CD14-positive monocyte (primary cell): Measurements from ENCODE around the gene SCNN1B. TPM values are rescaled to one million over a fixed set of nuclear protein-coding genes. Genes with fewer than 3 reads are reported as not detected.

Experiments used
- DNase-seq, 3 donors: peaks; one replicate each; pipeline ENCODE4 v3.0.0-alpha.2; 2011 to 2022
- H2AFZ ChIP-seq: 2 replicates; pipeline ENCODE4 v1.6.0; 2012; ENCODE audit warnings: mild to moderate bottlenecking, low read depth, low read length, inconsistent platforms; ENCODE audit not compliant: insufficient read depth, poor library complexity, severe bottlenecking
- H3K27ac ChIP-seq, 2 donors: 1 replicate in 1 of 2; 2 replicates in 1 of 2; pipeline ENCODE4 v1.5.1; 2012 to 2013; ENCODE audit warnings: low read length in 2 of 2, control low read depth in 1 of 2, inconsistent platforms in 1 of 2, low read depth in 1 of 2, mild to moderate bottlenecking in 1 of 2
- H3K27me3 ChIP-seq, 2 donors: one replicate each; pipeline versions ENCODE4 v1.6.0 to v1.6.1; 2011 to 2013; ENCODE audit warnings: low read length in 2 of 2; ENCODE audit not compliant: control insufficient read depth in 2 of 2, insufficient read depth in 2 of 2
- H3K36me3 ChIP-seq, 2 donors: replicated peaks in 1 of 2; 1 replicate in 1 of 2; 2 replicates in 1 of 2; pipeline versions ENCODE4 v1.5.1 to v1.6.1; 2012 to 2013; ENCODE audit warnings: low read length in 2 of 2, control low read depth in 1 of 2, inconsistent platforms in 1 of 2, mild to moderate bottlenecking in 1 of 2; ENCODE audit not compliant: insufficient read depth in 2 of 2, control insufficient read depth in 1 of 2
- H3K4me1 ChIP-seq, 2 donors: 1 replicate in 1 of 2; 2 replicates in 1 of 2; pipeline versions ENCODE4 v1.5.1 to v1.6.1; 2012 to 2013; ENCODE audit warnings: low read length in 2 of 2, control low read depth in 1 of 2, inconsistent platforms in 1 of 2, mild to moderate bottlenecking in 1 of 2, moderate library complexity in 1 of 2; ENCODE audit not compliant: insufficient read depth in 2 of 2, control insufficient read depth in 1 of 2
- H3K4me2 ChIP-seq: replicated peaks from 2 replicates; pipeline ENCODE3; 2012; ENCODE audit warnings: low read length, moderate library complexity, mild to moderate bottlenecking; ENCODE audit not compliant: poor library complexity, severe bottlenecking; ENCODE audit errors: extremely low read depth
- H3K4me3 ChIP-seq, 3 experiments: fragments of 200-600 bp in 1 of 3; sonication (generic) in 1 of 3; replicated peaks in 1 of 3; 1 replicate in 2 of 3; 2 replicates in 1 of 3; pipeline ENCODE4 v1.5.1; 2011 to 2013; ENCODE audit warnings: low read length in 3 of 3, mild to moderate bottlenecking in 3 of 3, control low read depth in 2 of 3, low read depth in 2 of 3, inconsistent platforms in 1 of 3, moderate library complexity in 1 of 3
- H3K79me2 ChIP-seq: 2 replicates; pipeline ENCODE4 v1.6.0; 2012; ENCODE audit warnings: mild to moderate bottlenecking, control low read depth, inconsistent platforms, low read length, moderate library complexity; ENCODE audit not compliant: insufficient read depth
- H3K9ac ChIP-seq: 2 replicates; pipeline ENCODE4 v1.6.0; 2017; ENCODE audit warnings: low read length, mild to moderate bottlenecking; ENCODE audit not compliant: insufficient read depth, poor library complexity, severe bottlenecking
- H3K9me3 ChIP-seq, 2 donors: replicated peaks in 1 of 2; 1 replicate in 1 of 2; 2 replicates in 1 of 2; pipeline versions ENCODE4 v1.5.1 to v1.6.1; 2012 to 2013; ENCODE audit warnings: low read length in 2 of 2, control low read depth in 1 of 2; ENCODE audit not compliant: control insufficient read depth in 1 of 2, insufficient read depth in 1 of 2
- H4K20me1 ChIP-seq: 2 replicates; pipeline ENCODE4 v1.6.0; 2012; ENCODE audit warnings: mild to moderate bottlenecking, low read length, control low read depth, moderate library complexity; ENCODE audit not compliant: insufficient read depth
- H3K27ac Mint-ChIP-seq, 7 donors: one replicate each; pipeline ENCODE4 v1.8.0; 2020; ENCODE audit warnings: mild to moderate bottlenecking in 7 of 7, mixed read lengths in 7 of 7, moderate library complexity in 6 of 7, inconsistent platforms in 2 of 7
- H3K27me3 Mint-ChIP-seq, 3 donors: one replicate each; pipeline ENCODE4 v1.8.0; 2021 to 2022; ENCODE audit warnings: low read depth in 3 of 3, mild to moderate bottlenecking in 3 of 3, mixed read lengths in 3 of 3, moderate library complexity in 3 of 3, inconsistent platforms in 1 of 3
- H3K36me3 Mint-ChIP-seq, 2 donors: one replicate each; pipeline ENCODE4 v1.8.0; 2020; ENCODE audit warnings: mixed read lengths in 2 of 2, inconsistent platforms in 1 of 2, mild to moderate bottlenecking in 1 of 2
- H3K4me1 Mint-ChIP-seq: one replicate; pipeline ENCODE4 v1.8.0; 2020; ENCODE audit warnings: mild to moderate bottlenecking, mixed read lengths
- H3K4me3 Mint-ChIP-seq, 2 donors: one replicate each; pipeline ENCODE4 v1.8.0; 2020; ENCODE audit warnings: mild to moderate bottlenecking in 2 of 2, mixed read lengths in 2 of 2, moderate library complexity in 1 of 2
- H3K9me3 Mint-ChIP-seq, 7 donors: one replicate each; pipeline ENCODE4 v1.8.0; 2020 to 2022; ENCODE audit warnings: mixed read lengths in 7 of 7, mild to moderate bottlenecking in 6 of 7, moderate library complexity in 6 of 7, inconsistent platforms in 2 of 7
- WGBS: methylation state at CpG from one replicate; pipeline ENCODE4 v1.1.5; 2013; ENCODE audit warnings: missing lambda C conversion rate; ENCODE audit not compliant: insufficient coverage; 5-methylcytosine and 5-hydroxymethylcytosine counted together
- intact Hi-C, 2 donors: fragments of 100-400 bp; cut with micrococcal nuclease; formaldehyde crosslinking; loops; one replicate each; pipeline versions ENCODE4 v1.15.0 to v1.15.1; 2023
- polyA plus RNA-seq, 3 donors: library from polyadenylated mRNA; depleted of rRNA in 1 of 3; unstranded in 2 of 3; stranded (reverse) in 1 of 3; fragments of 300-500 nt in 2 of 3; fragments of >200 nt in 1 of 3; fragmentation: Illumina TruSeq in 2 of 3; gene quantifications; 1 replicate in 2 of 3; 2 replicates in 1 of 3; pipeline ENCODE4 v1.2.3, GENCODE V29; 2012 to 2021
- TF ChIP-seq, protein P1 (sequence below): fragments of 200-600 bp; IDR thresholded peaks from one replicate; pipeline ENCODE4 v1.8.0; 2022; ENCODE audit warnings: antibody characterized with exemption, mild to moderate bottlenecking

SCNN1B gene
- polyA plus RNA-seq, 3 donors: not detected

DNA sequence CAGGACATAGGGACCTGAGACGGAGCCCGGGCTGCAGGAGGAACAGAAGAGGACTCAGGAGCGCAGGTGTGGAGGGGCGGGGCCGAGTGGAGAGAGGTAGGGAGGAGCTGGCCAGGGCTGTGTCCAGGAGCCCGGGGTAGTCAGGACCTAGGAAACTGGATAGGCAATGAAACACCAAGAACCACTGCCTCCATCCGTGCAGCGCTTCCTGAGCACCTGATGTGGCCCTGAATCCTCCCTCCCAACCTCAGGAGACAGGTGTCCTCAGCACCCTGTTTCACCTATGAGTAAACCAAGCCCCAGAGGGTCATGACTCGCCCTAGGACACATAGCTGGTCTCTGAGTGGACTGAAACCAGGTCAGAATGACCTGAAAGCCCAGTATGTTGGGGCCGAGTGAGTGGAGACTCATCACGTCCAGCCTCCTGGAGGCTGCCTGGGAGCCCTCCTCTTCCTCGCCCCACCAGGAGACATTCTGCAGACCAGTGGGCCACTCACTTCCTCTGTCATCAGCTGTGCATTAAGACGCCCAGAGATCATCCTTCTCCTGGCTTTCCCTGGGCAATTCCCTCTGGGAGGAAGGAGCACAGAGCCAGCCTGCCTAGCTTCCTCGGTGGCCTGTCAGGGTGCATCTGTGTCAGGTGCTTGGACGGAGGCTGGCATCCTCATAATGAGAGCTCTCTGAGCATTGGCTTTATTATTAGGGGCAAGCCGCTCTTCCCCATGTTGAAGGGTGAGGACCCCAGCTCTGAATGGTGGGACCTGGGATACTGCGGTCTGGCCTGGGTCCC lies 72.8 kb downstream of the SCNN1B start:
- intact Hi-C loops: no loop called here
- TF ChIP-seq, protein P1, sequence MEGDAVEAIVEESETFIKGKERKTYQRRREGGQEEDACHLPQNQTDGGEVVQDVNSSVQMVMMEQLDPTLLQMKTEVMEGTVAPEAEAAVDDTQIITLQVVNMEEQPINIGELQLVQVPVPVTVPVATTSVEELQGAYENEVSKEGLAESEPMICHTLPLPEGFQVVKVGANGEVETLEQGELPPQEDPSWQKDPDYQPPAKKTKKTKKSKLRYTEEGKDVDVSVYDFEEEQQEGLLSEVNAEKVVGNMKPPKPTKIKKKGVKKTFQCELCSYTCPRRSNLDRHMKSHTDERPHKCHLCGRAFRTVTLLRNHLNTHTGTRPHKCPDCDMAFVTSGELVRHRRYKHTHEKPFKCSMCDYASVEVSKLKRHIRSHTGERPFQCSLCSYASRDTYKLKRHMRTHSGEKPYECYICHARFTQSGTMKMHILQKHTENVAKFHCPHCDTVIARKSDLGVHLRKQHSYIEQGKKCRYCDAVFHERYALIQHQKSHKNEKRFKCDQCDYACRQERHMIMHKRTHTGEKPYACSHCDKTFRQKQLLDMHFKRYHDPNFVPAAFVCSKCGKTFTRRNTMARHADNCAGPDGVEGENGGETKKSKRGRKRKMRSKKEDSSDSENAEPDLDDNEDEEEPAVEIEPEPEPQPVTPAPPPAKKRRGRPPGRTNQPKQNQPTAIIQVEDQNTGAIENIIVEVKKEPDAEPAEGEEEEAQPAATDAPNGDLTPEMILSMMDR: no peak
- WGBS: 78% methylated on average over 13 of the region's 17 CpGs

DNA sequence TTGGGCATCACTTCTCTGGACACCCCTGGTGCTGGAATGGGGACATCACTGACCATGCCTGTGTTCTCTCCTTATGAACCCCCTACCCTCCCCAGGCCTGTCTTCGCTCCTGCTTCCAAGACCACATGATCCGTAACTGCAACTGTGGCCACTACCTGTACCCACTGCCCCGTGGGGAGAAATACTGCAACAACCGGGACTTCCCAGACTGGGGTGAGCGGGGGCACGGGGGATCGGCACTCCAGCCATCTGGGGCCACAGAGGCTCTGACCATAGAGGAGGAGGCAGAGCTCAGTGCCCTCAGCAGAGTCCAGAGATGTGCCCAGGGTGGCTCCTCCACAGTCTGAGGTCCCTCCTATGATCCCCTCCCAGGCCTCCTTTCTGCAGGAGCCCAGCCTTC lies 73.5 kb downstream of the SCNN1B start:
- H3K36me3 Mint-ChIP-seq: no peaks in the 10 kb centered on the region
- no peaks in the 10 kb centered on the region for H3K9me3 ChIP-seq
- WGBS: 98% methylated on average over 7 of the region's 7 CpGs
- no peaks in the 10 kb centered on the region for H3K27me3 ChIP-seq
- no peak overlapping the region for H3K4me2 ChIP-seq
- H3K4me1 ChIP-seq: no peaks in the 10 kb centered on the region
- intact Hi-C loops: no loop called here
- H2AFZ ChIP-seq: no peak overlapping the region
- H3K9me3 Mint-ChIP-seq: peaks cover 0 to 1% (median 0%) of the 10 kb centered on the region in 7 donors
- peaks cover 0 to 7% (median 2%) of the 10 kb centered on the region in 3 donors for H3K27me3 Mint-ChIP-seq
- H3K36me3 ChIP-seq: no peaks in the 10 kb centered on the region
- H3K4me3 Mint-ChIP-seq: no peak overlapping the region
- H3K4me1 Mint-ChIP-seq: no peaks in the 10 kb centered on the region
- TF ChIP-seq, protein P1: no peak
- H3K27ac Mint-ChIP-seq: no peak overlapping the region
- no peaks in the 10 kb centered on the region for H3K79me2 ChIP-seq
- no peak for DNase-seq
- H3K9ac ChIP-seq: no peak overlapping the region
- no peak overlapping the region for H3K4me3 ChIP-seq
- H4K20me1 ChIP-seq: no peaks in the 10 kb centered on the region
- no peak overlapping the region for H3K27ac ChIP-seq

More for the DNA sequence above, 72.8 kb downstream of the SCNN1B start:
- Histone ChIP-seq H3K36me3 (no peaks in the 10 kb centered on the region), H3K27ac (no peak overlapping the region), H3K79me2 (no peaks in the 10 kb centered on the region), H3K27me3 (no peaks in the 10 kb centered on the region), H2AFZ (no peak overlapping the region), H3K4me1 (no peaks in the 10 kb centered on the region), H3K4me3 (no peak overlapping the region), H3K9ac (no peak overlapping the region), H3K9me3 (no peaks in the 10 kb centered on the region), H3K4me2 (no peak overlapping the region), H4K20me1 (no peaks in the 10 kb centered on the region)
- peaks cover 0 to 1% (median 0%) of the 10 kb centered on the region in 7 donors for H3K9me3 Mint-ChIP-seq
- DNase-seq: no peak
- H3K27me3 Mint-ChIP-seq: peaks cover 0 to 7% (median 2%) of the 10 kb centered on the region in 3 donors
- no peaks in the 10 kb centered on the region for H3K36me3 Mint-ChIP-seq
- H3K27ac Mint-ChIP-seq: no peak overlapping the region
- H3K4me3 Mint-ChIP-seq: no peak overlapping the region
- no peaks in the 10 kb centered on the region for H3K4me1 Mint-ChIP-seq
